RWPE2 (cell line): ENCODE measurements around the gene PTPN3.

Experiments
- ATAC-seq: fragments of 200-7000 bp; cut with Tn5 transposase; 3 replicates; pipeline ENCODE4 v1.9.1; 2021; ENCODE audit warnings: low read depth
- DNase-seq: peaks from one replicate; pipeline ENCODE4 v3.0.0-alpha.2; 2020; ENCODE audit warnings: low spot score
- H3K27ac ChIP-seq: fragments of 450-650 bp; 2 replicates; pipeline ENCODE4 v1.5.1; 2017; ENCODE audit warnings: mild to moderate bottlenecking; ENCODE audit not compliant: poor library complexity, severe bottlenecking
- H3K27me3 ChIP-seq: fragments of 250-450 bp; sonication (Bioruptor Pico); 2 replicates; pipeline ENCODE4 v1.5.1; 2021; ENCODE audit warnings: mild to moderate bottlenecking, moderate library complexity; ENCODE audit not compliant: insufficient read depth, poor library complexity, severe bottlenecking
- H3K36me3 ChIP-seq: fragments of 250-450 bp; sonication (Bioruptor Pico); 2 replicates; pipeline ENCODE4 v1.5.1; 2020; ENCODE audit warnings: low read depth, mild to moderate bottlenecking, moderate library complexity
- H3K4me1 ChIP-seq: fragments of 250-450 bp; sonication (Bioruptor Pico); 2 replicates; pipeline ENCODE4 v1.5.1; 2021; ENCODE audit warnings: mild to moderate bottlenecking, moderate library complexity; ENCODE audit not compliant: insufficient read depth, poor library complexity, severe bottlenecking
- H3K4me3 ChIP-seq: fragments of 250-450 bp; sonication (Bioruptor Pico); 2 replicates; pipeline ENCODE4 v1.5.1; 2021; ENCODE audit warnings: mild to moderate bottlenecking, moderate library complexity; ENCODE audit not compliant: severe bottlenecking
- H3K9me3 ChIP-seq: fragments of 250-450 bp; sonication (Bioruptor Pico); 2 replicates; pipeline ENCODE4 v1.5.1; 2021; ENCODE audit warnings: mild to moderate bottlenecking, moderate library complexity; ENCODE audit not compliant: severe bottlenecking
- CTCF ChIP-seq: fragments of 450-650 bp; IDR thresholded peaks from one replicate; pipeline ENCODE4 v1.5.1; 2017; ENCODE audit warnings: mild to moderate bottlenecking, moderate library complexity; ENCODE audit not compliant: poor library complexity, severe bottlenecking

The PTPN3 gene

GRCh38 chr9:109401169-109401989 is 96.7 kb downstream of the PTPN3 start:
- Histone ChIP-seq H3K27me3 (no peaks in the 10 kb centered on the region), H3K27ac (no peak overlapping the region), H3K36me3 (peaks cover 92% of the 10 kb centered on the region), H3K9me3 (no peaks in the 10 kb centered on the region), H3K4me3 (no peak overlapping the region), H3K4me1 (no peaks in the 10 kb centered on the region)
- DNase-seq: no peak
- peak; percentile 78 for ATAC-seq
- peak; percentile 73 for TF ChIP-seq CTCF

GRCh38 chr9:109399258-109399767 is 98.8 kb downstream of the PTPN3 start:
- Histone ChIP-seq H3K9me3 (no peaks in the 10 kb centered on the region), H3K4me1 (no peaks in the 10 kb centered on the region), H3K27me3 (no peaks in the 10 kb centered on the region), H3K36me3 (peaks cover 77% of the 10 kb centered on the region), H3K4me3 (no peak overlapping the region), H3K27ac (no peak overlapping the region)
- TF ChIP-seq CTCF: no peak
- ATAC-seq: no peak
- DNase-seq: no peak

DNA sequence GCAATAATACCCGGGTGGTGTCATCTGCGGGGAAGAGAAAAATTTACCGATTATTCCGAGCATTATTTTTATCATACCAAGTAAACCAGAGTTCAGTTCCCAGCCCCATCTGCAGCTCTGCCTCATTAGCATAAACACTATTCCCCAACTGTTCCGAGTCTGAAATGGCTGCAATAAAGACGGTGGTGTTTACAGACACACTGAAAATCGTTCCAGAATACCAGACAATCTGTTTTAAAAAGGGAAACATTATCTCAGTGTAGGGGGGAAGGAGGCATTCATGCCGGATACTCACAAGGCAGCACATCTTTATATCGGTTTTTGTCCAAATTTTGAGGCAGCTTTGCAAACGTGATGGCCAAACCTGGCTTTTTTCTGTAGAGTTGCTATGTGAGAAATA is 106.9 kb downstream of the PTPN3 start:
- peaks cover 81% of the 10 kb centered on the region for H3K36me3 ChIP-seq
- no peaks in the 10 kb centered on the region for H3K9me3 ChIP-seq
- no peak for TF ChIP-seq CTCF
- ATAC-seq (no peak), DNase-seq (no peak)
- no peak overlapping the region for H3K4me3 ChIP-seq
- no peaks in the 10 kb centered on the region for H3K4me1 ChIP-seq
- H3K27ac ChIP-seq: no peak overlapping the region
- H3K27me3 ChIP-seq: no peaks in the 10 kb centered on the region

DNA sequence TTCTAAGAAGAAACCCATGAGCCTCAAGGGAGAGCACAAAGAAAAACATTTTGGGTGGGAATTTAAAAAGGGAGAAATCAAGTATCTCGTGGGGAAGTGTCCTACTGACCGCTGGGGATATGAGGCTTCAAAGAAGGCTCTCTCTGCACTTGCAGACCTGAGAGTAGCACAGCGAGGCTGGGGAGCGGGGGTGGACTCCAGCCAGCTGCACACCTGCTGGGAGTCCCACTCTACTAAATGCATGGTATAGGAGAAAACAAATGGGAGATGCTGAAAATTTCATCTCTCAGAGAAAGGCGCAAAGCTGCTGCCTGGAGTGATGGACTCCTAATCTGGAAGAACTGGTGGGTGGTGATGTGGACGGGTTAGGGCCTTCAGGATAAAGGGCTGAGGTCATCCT is 110.3 kb downstream of the PTPN3 start:
- H3K27me3 ChIP-seq: no peaks in the 10 kb centered on the region
- no peak for ATAC-seq
- peaks cover 93% of the 10 kb centered on the region for H3K36me3 ChIP-seq
- H3K27ac ChIP-seq: no peak overlapping the region
- TF ChIP-seq CTCF: no peak
- no peak overlapping the region for H3K4me3 ChIP-seq
- no peaks in the 10 kb centered on the region for H3K9me3 ChIP-seq
- no peaks in the 10 kb centered on the region for H3K4me1 ChIP-seq
- DNase-seq: no peak

- TF ChIP-seq CTCF: no peak
- no peak overlapping the region for H3K27ac ChIP-seq
- no peaks in the 10 kb centered on the region for H3K4me1 ChIP-seq
- H3K36me3 ChIP-seq: peaks cover 89% of the 10 kb centered on the region
- H3K4me3 ChIP-seq: no peak overlapping the region
- ATAC-seq (no peak), DNase-seq (no peak)
- no peaks in the 10 kb centered on the region for H3K9me3 ChIP-seq
- no peaks in the 10 kb centered on the region for H3K27me3 ChIP-seq
These were observed 110.9 kb downstream of the PTPN3 start for GRCh38 chr9:109387206-109387605.
